ENCODE results near the gene FCMR.

Gene FCMR

DNA sequence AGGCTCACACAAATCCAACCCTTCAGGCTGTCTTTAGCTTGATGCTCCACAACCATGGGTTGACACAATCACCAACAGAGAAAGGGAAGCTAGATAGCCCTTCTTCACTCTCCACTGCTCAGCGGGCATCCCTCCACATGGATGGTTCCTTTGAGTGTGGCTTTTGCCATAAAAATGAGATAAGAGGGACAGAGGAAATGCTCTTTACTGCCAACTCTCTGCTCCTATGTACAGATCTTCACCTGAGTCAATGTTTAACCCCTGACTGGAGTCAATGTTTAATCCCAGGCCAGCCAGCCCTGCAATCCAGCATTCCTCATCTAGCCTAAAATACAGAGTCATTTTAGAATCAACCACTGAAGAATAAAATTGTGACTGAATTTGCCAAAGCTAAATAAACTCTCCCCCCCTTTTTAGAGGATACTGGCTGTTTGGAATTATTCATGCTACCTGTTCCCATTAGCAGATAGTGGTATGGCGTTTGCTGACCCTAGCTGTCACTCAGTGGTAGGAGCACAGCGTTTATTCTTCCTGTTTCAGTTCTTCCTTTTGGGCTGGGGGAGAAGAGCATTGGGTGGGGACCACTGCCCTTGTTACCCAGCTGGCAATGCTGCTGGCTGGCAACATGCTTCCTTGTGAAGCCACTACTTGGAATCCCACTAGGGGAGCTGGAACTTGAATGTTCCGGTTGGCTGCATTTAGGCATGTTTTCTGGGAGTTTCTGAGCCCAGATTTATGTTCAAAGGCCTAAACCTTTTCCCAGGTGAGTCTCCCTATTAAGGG lies 29.8 kb upstream of the FCMR start:
- TF ChIP-seq, protein P1, sequence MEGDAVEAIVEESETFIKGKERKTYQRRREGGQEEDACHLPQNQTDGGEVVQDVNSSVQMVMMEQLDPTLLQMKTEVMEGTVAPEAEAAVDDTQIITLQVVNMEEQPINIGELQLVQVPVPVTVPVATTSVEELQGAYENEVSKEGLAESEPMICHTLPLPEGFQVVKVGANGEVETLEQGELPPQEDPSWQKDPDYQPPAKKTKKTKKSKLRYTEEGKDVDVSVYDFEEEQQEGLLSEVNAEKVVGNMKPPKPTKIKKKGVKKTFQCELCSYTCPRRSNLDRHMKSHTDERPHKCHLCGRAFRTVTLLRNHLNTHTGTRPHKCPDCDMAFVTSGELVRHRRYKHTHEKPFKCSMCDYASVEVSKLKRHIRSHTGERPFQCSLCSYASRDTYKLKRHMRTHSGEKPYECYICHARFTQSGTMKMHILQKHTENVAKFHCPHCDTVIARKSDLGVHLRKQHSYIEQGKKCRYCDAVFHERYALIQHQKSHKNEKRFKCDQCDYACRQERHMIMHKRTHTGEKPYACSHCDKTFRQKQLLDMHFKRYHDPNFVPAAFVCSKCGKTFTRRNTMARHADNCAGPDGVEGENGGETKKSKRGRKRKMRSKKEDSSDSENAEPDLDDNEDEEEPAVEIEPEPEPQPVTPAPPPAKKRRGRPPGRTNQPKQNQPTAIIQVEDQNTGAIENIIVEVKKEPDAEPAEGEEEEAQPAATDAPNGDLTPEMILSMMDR (IDR thresholded peaks at IDR 0.05; ENCODE audit: borderline replicate concordance, control extremely low read depth, extremely low read depth, insufficient read depth, missing control alignments), result no peak
- DNase-seq (ENCODE audit: low spot score), result no peak
- in situ Hi-C loops (cut with MboI; ENCODE audit: low sequenced_read_pairs, unreplicated experiment), result no loop called here

DNA sequence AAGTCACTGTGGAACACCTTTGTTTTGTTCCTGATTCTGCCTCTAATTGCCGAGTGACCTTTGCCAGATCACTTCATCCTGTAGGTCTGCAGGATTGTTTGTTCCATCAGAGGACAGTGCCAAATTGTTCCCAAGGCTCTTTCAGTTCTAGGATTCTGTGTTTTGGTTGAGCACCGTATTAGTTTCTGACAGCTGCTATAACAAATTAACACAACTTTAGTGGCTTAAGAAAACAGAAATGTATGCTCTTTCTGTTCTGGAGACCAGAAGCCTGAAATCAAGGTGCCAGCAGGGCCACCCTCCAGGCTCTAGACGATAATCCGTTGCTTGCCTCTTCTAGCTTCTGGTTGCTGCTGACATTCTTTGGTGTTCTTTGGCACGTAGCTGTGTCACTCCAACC lies 27.9 kb upstream of the FCMR start:
- DNase-seq (ENCODE audit: low spot score), result no peak
- TF ChIP-seq, protein P1 (IDR thresholded peaks at IDR 0.05; ENCODE audit: borderline replicate concordance, control extremely low read depth, extremely low read depth, insufficient read depth, missing control alignments), result no peak
- in situ Hi-C loops (cut with MboI; ENCODE audit: low sequenced_read_pairs, unreplicated experiment), result no loop called here

DNA sequence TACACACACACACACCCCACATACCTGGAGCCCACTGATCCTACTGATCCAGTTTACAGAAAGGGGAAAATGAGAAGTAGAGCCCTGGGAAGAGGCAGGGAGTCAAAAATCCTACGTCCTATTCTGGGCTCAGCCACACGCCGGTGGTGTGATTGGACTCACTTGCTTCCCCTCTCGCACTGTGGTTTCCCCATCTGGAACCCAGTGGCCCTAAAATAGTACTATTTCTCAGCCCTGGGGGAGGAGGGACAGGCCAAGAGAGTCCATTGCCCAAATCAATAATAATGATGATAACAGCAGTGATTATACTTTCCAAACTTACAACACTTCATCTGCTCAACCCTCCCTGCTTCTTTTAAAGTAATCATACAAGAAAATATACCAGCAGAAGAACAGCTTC lies 27.5 kb upstream of the FCMR start:
- TF ChIP-seq, protein P1 (IDR thresholded peaks at IDR 0.05; ENCODE audit: borderline replicate concordance, control extremely low read depth, extremely low read depth, insufficient read depth, missing control alignments), result no peak
- DNase-seq (ENCODE audit: low spot score), result no peak
- in situ Hi-C loops (cut with MboI; ENCODE audit: low sequenced_read_pairs, unreplicated experiment), result no loop called here

DNA sequence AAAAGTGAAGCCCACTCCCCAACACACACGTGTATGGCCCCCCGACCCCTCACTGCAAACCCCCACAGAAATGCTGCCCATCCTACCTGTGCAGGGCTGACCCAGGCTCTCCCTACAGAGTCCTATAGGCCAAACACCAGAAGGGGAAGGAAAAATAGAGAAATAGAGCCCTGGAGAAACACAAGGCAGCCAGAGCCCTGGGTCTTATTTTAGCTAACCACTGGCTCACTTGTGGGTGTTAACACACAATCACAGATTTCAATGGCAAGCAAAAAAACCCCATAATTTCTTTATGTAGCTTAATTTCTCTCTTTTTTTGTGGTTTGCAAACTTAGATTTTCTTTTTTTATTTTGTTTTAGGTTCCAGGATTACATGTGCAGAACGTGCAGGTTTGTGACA lies 25.5 kb upstream of the FCMR start:
- TF ChIP-seq, protein P1 (IDR thresholded peaks at IDR 0.05; ENCODE audit: borderline replicate concordance, control extremely low read depth, extremely low read depth, insufficient read depth, missing control alignments), result no peak
- in situ Hi-C loops (cut with MboI; ENCODE audit: low sequenced_read_pairs, unreplicated experiment), result no loop called here
- no peak for DNase-seq (ENCODE audit: low spot score)

DNA sequence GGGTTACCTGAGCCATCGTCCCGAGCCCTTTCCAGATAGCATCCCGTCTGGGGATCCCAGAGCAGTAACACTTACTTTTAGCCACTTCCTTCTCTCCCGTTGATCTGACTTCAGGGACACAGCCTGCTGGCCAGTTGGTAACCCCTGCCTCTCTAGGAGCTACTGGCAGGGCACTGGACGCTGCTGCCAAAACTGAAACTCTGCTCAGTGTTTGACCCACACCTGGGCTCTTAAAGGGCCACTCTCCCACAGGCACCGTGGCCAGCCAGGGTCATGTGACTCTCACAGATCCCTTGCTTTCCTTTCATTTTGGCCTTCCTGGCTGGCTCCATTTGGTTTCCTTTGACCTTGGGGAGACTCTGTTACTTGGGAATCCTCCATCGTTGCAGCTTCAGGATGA lies 24.5 kb upstream of the FCMR start, which contains the start of gene PIGR:
Gene PIGR (minus strand): TSS at position 206 of the 400 bp plus-strand sequence. CDS start 5,935 bp downstream, outside the sequence.
- DNase-seq (ENCODE audit: low spot score), result no peak
- in situ Hi-C loops (cut with MboI; ENCODE audit: low sequenced_read_pairs, unreplicated experiment), result no loop called here
- TF ChIP-seq, protein P1 (IDR thresholded peaks at IDR 0.05; ENCODE audit: borderline replicate concordance, control extremely low read depth, extremely low read depth, insufficient read depth, missing control alignments), result no peak

DNA sequence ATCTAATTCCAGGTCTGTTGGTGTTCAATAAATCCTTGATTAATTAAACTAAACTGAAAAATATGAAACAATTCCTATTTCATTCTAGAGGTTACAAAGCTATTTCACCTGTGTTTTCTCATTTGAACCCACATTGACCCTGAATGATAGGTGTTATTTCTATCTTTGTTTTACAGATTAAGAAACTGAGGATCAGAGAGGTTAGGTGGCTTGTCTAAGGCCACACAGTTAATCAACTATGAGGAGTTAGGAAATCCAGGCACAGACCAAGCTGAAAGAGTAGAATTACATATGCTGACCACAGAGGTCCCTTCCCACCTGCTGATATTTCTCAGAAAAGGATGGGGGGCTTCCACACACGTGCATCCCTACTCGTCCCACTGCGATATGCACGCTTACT lies 24.0 kb upstream of the FCMR start:
- no peak for DNase-seq (ENCODE audit: low spot score)
- in situ Hi-C loops (cut with MboI; ENCODE audit: low sequenced_read_pairs, unreplicated experiment), result no loop called here
- TF ChIP-seq, protein P1 (IDR thresholded peaks at IDR 0.05; ENCODE audit: borderline replicate concordance, control extremely low read depth, extremely low read depth, insufficient read depth, missing control alignments), result no peak

Data from GM13976 (cell line).